ENCODE measurements around the gene HBEGF.
"Not testable (repeated sequence)": the region's sequence is repeated elsewhere in the genome, so short reads cannot be mapped to it uniquely, and the experiment has no call there.

The HBEGF gene

DNA sequence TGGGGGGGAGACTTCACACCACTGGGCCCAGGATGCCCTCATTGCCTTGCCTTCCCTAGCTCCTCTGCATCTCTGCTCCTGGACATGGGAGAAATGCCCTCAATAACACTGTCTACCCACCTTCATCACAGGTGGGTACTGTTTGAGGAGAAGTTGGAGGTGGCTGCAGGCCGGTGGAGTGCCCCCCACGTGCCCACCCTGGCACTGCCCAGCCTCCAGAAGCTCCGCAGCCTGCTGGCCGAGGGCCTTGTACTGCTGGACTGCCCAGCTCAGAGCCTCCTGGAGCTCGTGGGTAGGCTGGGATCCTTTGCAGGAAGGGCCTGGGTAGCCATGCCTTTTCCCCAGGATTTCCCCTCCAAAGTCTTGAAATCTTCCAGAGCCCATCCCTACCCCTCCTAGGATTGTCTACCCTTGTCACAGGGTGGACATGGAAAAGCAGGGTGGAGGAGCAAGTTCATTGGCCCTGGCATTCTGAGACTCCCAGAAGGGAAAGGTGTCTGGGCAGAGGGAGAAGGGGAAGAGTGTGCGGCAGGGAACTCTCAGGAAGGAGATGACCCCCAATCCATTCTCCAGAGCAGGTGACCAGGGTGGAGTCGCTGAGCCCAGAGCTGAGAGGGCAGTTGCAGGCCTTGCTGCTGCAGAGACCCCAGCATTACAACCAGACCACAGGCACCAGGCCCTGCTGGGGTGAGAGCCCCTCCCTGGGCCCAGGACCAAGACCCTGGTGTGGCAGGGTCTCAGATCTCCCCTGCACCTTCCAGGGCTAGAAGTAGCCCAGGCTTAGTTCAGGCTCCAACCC is 14.5 kb upstream of the HBEGF start:
- DNase-seq = no peak

DNA sequence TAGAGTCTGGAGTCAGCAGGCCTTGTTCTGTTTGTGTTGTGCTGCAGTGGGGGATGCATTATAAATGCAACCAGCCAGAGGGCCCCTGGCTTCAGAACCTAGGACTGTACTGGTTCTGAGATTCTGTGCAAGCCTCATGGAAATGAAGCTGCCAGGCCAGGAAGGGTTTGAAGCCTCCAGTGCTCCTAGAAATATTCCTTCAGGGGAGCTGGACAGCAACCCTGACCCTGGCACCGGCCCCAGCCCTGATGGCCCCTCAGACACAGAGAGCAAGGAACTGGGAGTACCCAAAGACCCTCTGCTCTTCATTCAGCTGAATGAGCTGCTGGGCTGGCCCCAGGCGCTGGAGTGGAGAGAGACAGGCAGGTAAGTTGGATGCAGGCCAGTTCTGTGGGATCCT is 13.7 kb upstream of the HBEGF start, which contains the start of gene SLC4A9:
SLC4A9 (plus strand) TSS at position 94 of the 400 bp plus-strand sequence; CDS start at position 137, 43 bp downstream.
- DNase-seq = no peak

DNA sequence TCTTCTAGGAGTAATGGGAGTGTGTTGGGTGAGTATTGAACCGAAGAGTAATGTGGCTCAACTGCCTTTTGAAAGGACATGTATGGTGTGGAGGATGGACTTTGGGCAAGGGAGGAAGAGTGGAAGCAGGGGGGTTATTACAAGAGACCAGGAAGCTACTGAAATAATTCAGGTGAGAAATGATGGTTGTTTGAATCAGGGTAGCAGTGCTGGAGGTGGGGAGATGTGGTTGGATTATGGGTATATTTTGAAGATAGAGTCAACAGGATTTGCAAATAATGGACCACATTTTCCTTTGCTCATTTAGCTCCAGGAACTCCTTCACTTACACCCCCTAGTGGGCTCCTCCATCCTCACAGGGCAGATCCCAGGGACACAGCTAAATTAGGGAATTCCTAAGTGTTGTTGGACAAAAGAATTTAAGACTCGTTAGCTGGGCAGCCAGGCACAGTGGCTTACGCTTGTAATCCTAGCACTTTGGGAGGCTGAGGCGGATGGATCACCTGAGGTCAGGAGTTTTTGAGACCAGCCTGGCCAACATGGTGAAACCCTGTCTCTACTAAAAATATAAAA is 12.4 kb upstream of the HBEGF start:
- no peak for DNase-seq

DNA sequence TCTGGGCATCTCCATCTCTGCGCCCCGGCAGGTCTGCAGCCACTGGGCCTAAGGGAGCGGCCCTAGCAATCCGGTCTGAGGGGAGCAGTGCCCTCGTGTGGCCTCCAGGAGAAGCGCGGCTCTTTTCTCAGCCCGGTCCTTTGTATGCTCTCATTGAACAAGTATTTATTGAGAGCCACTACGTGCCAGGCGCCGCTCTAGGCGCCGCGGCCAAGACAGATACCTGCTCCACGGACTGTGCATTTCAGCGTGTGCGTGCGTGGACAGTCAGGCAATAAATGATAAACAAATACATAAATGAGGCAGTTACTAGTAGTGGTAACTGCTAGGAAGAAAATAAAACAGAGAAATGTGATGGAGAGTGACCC is 11.3 kb upstream of the HBEGF start:
- peak; percentile 54 for DNase-seq

DNA sequence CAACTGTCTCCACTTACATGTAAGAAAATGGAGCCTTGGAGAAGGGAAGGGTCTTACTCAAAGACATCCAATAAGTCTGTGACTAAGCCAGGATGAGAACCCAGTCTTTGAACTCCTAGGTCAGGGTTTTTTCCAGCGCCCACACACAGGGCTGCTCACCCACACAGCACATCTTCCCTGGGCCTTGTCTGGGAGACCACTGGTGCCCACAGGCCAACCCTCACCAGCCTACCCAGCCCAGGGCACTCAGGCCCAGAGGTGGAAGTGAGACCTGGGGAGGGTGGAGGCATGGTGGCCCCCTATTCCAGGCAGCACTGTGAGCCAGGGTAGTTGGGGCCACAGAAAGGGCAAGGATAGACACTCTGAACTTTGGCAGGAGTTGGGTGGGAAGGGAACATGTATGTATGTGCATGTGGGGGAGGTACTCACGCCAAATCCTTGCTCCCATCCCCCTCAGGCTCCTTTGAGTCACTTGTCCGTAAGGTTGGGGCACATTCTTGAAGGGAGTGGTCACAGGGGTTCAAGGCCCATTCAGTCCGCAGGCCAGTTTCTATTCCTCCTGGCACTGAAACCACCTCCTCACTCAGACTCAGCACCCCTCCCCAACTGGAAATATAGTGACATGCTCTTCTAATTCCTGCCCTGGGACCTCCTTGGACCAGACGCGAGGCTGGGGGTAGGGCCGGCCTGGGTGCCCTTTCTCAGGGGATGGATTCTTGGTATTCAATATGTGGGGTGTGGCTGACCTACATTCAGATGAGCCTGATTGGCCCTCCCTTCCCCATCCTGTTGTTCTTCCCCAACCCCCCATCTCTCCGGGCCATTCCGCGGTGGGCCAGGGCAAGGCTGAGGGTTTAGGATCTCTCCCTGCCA is 10.7 kb upstream of the HBEGF start:
- no peak for DNase-seq

DNA sequence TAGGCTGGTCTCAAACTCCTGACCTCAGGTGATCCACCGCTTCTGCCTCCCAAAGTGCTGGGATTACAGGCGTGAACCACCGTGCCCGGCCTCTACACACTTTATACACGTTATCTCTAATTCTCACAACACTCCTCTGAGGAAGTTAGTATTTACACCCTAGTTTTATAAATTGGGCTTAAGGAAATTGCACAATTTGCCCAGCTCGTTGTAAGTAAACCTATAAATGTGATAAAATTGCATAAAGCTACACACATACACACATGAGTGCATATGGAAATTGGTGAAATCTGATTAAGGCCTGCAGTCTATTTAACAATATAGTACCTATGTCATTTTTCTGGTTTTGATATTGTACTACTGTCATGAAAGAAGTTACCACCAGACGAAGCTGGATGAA is 9.1 kb upstream of the HBEGF start:
- DNase-seq = no peak

DNA sequence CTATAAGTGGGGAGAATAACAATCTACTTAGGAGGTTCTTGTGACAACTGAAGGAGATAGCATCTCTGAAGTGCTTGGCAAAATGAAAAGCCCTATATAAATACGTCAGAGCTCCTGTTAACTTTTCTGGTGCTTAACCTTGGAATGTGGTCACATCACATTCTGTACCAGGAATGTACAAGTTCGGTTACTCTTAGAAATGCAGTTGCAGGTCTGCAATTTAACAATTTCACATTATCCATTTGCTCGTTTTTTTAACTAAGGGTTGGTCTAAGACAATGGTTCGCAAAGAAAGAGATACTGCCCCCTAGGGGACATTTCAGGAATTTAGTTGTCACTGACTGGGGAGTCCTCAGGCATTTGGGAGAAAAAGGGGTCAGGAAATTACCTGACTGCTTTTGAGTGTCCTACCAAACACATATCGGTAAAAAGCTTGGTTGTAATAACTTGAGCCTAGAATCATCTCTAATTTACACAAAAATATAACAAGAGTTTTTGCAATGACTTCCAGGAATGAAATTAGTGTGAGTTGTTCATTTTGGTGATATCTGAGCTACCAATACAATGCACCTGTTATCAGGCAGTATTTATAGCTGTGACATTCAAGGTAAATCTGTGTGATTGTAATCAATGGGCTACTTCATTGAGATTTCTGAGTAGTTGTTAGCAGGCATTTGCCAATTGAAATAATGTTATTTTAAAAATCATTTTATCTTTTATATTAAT is 5.4 kb upstream of the HBEGF start:
- peak; percentile 34 for DNase-seq

DNA sequence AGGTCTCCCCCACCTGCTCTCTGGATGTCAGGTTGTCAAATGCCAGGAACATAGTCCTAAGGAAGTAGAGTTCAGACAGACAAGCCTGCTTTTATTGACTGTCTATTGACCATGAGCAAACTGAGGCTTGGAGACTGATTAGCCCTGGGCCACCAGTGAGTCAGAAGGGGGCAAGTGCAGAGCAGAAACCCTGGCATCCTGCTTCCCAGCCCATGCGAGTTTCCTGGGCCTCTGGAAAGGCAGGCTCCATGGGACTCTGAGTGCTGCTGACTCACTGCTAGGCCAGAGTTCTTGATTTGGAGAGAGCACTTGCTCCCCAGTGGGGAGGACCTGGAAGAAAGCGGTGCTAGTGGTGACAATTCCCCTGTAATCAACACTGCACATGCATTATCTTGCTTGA is 2.8 kb upstream of the HBEGF start:
- no peak for DNase-seq

DNA sequence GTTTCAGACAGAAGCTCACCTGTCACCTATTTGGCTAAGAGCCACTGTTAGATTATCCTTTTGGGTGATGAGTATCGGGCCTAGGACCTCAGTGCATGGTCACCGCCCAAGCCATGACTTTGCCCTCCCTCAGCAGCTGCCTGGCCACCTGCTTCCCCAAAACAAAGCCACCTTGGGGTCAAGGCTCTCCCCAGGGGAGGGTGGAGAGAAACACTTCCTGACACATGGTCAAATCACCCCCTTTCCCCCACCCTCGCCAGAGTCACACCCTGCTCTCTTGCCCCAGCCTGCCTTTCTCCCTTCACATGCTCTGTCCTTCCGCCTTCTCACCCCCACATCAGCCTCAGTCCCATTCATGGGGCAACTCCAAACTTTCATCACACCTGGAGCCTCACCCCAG is 1.7 kb upstream of the HBEGF start:
- DNase-seq = no peak

DNA sequence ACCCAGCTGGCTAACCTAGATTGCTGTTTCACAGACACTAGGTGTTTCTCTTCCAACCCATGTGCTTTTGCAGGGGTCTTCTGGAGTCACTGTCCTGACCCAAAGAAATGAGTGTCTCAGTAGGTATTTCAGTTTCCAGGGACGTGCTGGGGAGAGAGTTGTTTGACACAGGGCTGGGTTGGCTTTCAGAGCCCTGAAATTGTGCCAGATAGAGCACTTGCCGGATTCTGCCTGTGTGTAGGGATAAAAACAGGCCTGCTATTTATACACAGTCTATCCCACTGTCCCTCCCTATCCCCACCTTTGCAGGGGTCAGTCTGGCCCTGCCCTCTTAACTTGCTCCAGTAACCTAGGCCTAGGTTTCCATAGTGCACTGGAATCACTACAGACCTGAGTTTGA is 957 bp upstream of the HBEGF start:
- no peak for DNase-seq

DNA sequence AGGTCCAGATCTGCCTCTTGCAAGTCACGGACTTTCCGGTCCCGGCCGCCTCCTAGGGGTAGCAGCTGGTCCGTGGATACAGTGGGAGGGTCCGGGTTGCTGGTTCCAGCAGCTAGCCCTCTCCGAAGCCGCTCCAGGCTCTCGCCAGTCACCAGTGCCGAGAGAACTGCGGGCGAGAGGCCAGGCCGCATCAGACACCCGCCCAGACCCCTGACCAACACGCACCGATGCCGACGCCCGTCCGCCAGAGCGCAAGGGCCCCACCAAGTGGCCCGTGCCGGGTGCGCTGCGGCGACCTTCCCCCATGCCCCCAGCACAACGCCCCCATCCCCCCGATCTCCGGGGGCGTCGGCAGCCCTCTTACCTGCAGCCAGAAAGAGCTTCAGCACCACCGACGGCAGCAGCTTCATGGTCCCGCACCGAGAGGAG is 470 bp downstream of the HBEGF start:
- no peak for DNase-seq

DNA sequence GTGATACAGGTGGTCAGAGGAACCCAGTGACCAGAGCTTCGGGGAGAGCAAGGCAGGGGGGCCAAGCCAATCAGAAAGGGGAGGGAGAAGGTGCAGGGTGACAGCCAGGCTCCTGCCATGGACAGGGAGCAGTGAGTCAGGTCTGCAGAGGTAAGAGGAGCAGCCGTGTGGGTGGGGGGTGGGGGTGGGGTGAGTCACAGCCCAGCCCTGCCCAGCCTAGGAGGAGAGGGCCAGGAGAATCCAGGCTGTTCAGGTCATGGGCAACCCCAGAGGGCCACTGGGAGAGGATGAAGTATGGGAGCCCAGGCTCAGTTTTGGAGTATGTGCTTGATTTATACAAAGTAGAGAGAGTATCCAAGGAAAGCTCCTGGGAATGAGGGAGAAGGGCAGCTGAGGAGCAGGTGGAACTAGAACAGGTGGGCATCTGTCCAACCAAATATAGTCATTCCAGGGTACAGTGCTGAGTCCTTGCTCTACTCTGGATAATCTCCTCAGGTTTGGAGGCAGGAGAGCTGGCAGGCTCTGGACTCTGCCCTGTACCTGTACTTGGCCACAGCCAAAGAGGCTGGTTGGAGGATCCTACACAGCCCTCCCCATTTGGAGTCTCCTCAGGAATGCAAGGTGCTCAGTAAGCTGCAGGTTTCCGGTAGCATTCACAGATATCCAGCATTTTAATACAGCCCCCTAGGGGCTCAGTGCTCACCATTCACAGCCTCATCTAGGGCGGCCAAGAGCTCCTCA is 1.6 kb downstream of the HBEGF start:
- DNase-seq = no peak

DNA sequence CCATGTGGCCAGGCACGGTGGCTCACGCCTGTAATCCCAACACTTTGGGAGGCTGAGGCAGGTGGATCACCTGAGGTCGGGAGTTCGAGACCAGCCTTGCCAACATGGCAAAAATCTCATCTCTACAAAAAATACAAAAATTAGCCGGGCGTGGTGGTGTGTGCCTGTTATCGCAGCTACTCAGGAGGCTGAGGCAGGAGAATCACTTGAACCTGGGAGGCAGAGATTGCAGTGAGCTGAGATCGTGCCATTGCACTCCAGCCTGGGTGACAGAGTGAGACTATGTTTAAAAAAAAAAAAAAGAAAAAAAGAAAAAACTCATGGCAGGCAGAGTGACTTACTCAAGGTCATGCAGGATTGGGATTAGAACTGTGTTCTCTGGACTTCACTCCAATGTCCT is 2.6 kb downstream of the HBEGF start:
- not testable (repeated sequence) for DNase-seq

DNA sequence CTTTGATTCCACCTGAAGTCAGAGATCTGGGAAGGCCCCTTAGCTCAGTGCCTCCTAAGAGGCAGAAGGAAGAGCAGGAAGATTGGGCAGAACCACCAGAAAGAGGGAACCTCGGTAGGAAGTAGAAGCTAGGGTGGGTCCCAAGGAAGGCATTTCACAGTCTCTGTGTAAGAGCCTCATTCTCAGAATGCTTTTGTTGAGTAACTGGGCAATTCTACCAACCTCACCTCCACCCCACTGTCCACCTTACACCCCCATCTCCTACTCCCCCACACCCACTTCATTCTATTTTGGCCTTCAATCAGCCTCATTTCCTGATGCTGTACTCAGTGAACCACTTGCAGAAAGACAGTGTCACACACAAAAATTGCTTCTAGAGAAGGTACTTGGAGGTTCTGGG is 3.5 kb downstream of the HBEGF start:
- DNase-seq = no peak

DNA sequence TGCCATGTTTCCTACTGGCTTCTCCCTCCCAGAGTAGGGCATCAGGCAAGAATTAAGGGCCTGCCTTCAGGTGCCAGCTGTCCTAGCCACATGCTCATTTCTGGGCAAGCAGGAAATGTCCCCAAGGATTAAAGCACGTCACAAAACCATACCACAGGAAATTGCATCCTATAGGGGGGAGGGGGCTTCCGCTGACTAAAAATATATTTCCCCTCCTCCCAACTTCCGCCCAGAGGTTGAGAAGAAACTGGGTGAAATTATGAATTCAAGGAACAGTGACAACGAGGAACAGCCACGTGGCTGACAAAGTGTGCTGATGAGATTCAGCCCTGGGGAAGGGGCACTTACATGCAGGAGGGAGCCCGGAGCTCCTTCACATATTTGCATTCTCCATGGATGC is 4.1 kb downstream of the HBEGF start:
- no peak for DNase-seq

DNA sequence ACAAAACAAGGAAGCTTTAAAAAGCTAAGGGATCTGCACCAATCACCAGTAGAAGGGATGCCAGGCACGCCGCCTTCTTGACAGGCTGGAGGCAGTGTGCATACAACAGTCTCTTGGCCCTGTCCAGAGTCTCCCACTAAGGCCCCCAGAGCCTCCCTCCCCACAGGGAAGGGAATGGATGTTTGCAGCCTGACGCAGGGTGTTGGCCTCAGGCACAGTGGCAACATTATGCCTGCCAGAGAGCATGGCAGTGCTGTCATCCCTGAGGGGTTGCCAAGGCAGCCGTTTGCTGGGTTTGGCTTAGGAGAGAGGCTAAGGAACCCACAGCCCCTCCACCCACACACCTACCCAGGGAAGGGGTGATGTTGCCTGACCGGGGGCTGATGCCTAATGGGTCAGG is 4.8 kb downstream of the HBEGF start:
- DNase-seq = no peak

DNA sequence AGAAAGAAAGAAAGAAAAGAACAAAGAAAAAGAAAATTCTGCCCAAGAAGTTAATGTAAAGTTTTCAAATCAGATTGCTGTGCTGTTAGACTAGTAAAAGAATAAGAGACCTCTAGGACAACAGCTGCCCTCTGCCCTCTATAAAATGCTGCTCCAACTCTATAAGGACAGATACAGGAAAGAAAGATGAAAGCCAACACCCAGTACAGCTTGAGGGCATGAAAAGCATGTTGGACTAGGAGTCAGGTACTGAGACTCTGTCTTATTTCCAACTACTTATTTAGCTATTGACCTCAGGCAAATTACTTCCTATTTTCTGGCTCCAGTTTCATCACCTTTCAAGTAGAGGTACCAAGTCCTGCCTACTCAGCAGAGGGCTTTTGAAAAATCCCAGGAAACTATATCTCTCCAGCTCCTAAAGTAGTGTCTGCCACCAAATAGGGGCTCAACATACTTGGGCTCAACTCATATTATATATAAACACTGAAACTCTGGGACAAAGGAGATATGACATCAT is 5.7 kb downstream of the HBEGF start:
- no peak for DNase-seq

DNA sequence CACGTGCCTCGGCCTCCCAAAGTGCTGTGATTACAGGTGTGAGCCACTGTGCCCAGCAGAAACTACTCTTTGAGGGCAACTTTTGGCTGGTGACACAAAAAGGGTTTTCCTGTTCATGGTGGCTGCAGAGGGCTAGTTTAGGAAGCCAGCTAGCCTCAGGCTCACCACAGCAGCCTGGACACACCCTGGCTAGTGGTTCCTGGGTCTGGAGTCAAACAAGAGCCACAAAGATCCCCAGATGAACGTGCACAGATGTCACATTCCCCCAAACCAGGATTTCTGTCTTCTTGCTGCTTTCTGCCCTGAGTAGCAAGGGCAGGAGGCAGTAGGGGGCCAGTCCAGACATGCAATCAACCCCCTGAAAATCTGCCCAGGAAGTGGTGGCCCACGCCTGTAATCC is 6.8 kb downstream of the HBEGF start:
- no peak for DNase-seq

DNA sequence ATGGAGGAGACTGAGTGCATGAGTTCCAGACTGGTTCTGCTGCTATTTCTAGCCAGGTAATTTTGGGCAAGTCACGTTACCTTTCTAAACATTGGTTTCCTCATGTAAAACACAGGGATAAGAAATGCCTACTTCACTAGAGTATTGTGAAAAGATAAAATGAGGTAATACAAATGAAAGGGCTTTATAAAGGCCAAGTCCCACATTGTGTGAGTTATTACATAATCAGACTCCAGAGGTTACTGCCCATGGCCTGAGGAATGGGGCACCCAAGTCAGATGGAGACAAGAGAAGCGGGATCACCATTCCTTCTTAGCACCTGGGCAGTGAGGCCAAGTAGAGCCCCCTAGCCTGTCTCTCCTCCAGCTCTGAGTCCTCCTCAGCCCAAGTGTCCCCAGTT is 7.5 kb downstream of the HBEGF start:
- no peak for DNase-seq

DNA sequence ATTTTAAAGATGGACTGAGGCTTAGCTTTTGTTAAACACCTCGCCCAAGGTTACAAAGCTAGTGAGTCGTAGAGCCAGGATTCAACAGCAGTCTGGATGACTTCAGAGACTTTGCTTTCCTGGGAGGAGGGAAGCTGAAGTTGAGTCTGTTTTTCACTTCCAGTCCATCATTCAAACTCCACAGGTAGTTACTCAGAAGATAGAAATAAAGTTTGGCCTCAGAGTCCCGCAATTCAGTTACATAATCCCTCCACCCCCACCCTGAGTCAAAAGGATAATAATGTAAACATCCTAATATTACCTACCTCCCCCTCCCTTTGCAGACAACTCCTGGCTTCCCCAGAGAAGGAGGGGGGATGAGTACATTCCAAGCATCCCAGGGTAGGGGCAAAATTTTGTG is 8.1 kb downstream of the HBEGF start:
- DNase-seq = no peak

DNA sequence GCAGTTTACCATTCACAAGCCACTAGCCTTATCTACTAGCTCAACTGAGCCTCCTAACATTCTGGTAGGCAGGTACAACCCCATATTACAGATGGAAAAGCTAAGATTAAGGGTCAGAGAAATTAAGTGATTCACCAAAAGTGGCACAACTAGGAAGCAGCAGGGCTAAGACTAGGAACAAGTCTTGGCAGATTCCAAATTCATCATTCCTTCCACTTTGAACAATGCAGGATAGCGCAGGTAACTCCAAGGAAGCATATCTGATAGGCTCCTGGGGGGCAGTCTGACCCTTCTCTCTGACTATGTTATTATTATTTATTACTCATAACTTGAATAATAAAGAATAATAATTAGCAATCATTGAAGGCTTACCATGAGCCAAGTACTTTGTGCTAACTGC is 8.5 kb downstream of the HBEGF start:
- no peak for DNase-seq

DNA sequence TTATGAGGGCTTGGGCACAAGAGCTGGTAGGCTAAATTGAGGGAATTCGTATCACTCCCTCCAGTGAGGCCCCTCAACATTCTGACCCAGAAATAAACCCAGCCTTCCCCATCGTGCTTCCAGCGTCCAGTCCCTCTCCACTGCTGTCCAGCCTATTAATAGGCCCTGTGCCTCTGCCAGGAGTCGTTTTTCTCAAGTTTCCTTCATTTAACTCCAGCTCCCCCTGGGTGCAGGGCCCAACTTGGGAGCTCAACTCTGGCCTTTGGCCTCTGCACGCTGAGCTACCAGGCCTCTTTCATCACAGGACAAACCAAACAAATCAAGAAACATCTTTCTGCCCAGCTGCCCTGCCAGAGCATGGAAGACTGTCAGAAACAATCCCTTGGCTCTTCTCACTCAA is 10.0 kb downstream of the HBEGF start:
- no peak for DNase-seq
